Vagina (tissue), 2 donors: ENCODE results near the gene PZP. TPM values are rescaled to one million over a fixed set of nuclear protein-coding genes. Genes with fewer than 3 reads are reported as not detected.
"Not testable (repeated sequence)": the region's sequence is repeated elsewhere in the genome, so short reads cannot be mapped to it uniquely, and the experiment has no call there.

Source experiments
- DNase-seq, 2 donors: peaks; one replicate each; pipeline ENCODE4 v3.0.0-alpha.2; 2017; ENCODE audit errors: extremely low spot score in 2 of 2
- H3K27ac ChIP-seq: fragments of 200-600 bp; sonication (generic); one replicate; pipeline ENCODE4 v1.5.1; 2019
- H3K27me3 ChIP-seq: fragments of 200-600 bp; sonication (generic); one replicate; pipeline ENCODE4 v1.5.1; 2019
- H3K36me3 ChIP-seq, 2 donors: fragments of 200-600 bp; sonication (generic); one replicate each; pipeline ENCODE4 v1.5.1; 2017 to 2019
- H3K4me1 ChIP-seq: fragments of 200-600 bp; sonication (generic); one replicate; pipeline ENCODE4 v1.5.1; 2019
- H3K4me3 ChIP-seq, 2 donors: fragments of 200-600 bp; sonication (generic); 1 replicate in 1 of 2; 2 replicates in 1 of 2; pipeline ENCODE4 v1.5.1; 2016 to 2019
- H3K9me3 ChIP-seq: fragments of 200-600 bp; sonication (generic); one replicate; pipeline ENCODE4 v1.5.1; 2019
- CTCF ChIP-seq, 3 experiments: fragments of 450-650 bp in 2 of 3; fragments of 200-600 bp in 1 of 3; sonication (generic) in 1 of 3; IDR thresholded peaks; one replicate each; pipeline ENCODE4 v1.5.1; 2017 to 2019; ENCODE audit warnings: antibody characterized with exemption in 3 of 3, mild to moderate bottlenecking in 2 of 3, moderate library complexity in 2 of 3
- POLR2A ChIP-seq, 2 donors: fragments of 450-650 bp; IDR thresholded peaks; one replicate each; pipeline ENCODE4 v1.6.1; 2017; ENCODE audit warnings: antibody characterized with exemption in 2 of 2, mild to moderate bottlenecking in 2 of 2, moderate library complexity in 2 of 2
- POLR2AphosphoS5 ChIP-seq, 2 donors: sonication (generic); formaldehyde crosslinking; IDR thresholded peaks; one replicate each; pipeline ENCODE4 v1.9.0; 2017; ENCODE audit warnings: antibody characterized with exemption in 2 of 2, mild to moderate bottlenecking in 2 of 2, low read depth in 1 of 2; ENCODE audit not compliant: insufficient read depth in 1 of 2
- intact Hi-C: fragments of 100-400 bp; cut with DNase I; formaldehyde crosslinking; loops from one replicate; pipeline ENCODE4 v1.15.1; 2023
- total RNA-seq: library from RNA; depleted of rRNA; stranded (reverse); fragments of >200 nt; gene quantifications from one replicate; pipeline ENCODE4 v1.2.3, GENCODE V29; 2016

PZP gene
- not detected for total RNA-seq

GRCh38 chr12:9208229-9208628, at the start of gene PZP:
PZP (minus strand) TSS chr12:9208395; CDS start chr12:9208341, 54 bp downstream.
- intact Hi-C loops, result no loop called here
- no peak for TF ChIP-seq POLR2A (IDR thresholded peaks at IDR 0.05)
- no peak for TF ChIP-seq POLR2AphosphoS5 (IDR thresholded peaks at IDR 0.05; ENCODE audit: insufficient read depth in 1 of 2, low read depth in 1 of 2)
- no peak for TF ChIP-seq CTCF (IDR thresholded peaks at IDR 0.05)
- Histone ChIP-seq H3K4me1 (no peaks in the 10 kb centered on the region), H3K27me3 (no peaks in the 10 kb centered on the region), H3K4me3 (no peak within 1 kb of the TSS), H3K36me3 (no peaks in the 10 kb centered on the region), H3K27ac (no peak within 1 kb of the TSS), H3K9me3 (no peaks in the 10 kb centered on the region)
- DNase-seq, result no peak

GRCh38 chr12:9256758-9257405, 48.7 kb upstream of the PZP start:
- H3K4me1 ChIP-seq, result no peaks in the 10 kb centered on the region
- no peak for DNase-seq
- no peaks in the 10 kb centered on the region for H3K9me3 ChIP-seq
- TF ChIP-seq CTCF (IDR thresholded peaks at IDR 0.05) (no peak), POLR2A (IDR thresholded peaks at IDR 0.05) (no peak), POLR2AphosphoS5 (IDR thresholded peaks at IDR 0.05; ENCODE audit: insufficient read depth in 1 of 2, low read depth in 1 of 2) (no peak)
- intact Hi-C loops, result no loop called here
- H3K27me3 ChIP-seq, result no peaks in the 10 kb centered on the region
- H3K27ac ChIP-seq, result no peak overlapping the region
- H3K4me3 ChIP-seq, result no peak overlapping the region
- no peaks in the 10 kb centered on the region for H3K36me3 ChIP-seq

- no peak for TF ChIP-seq POLR2A (IDR thresholded peaks at IDR 0.05)
- TF ChIP-seq POLR2AphosphoS5 (IDR thresholded peaks at IDR 0.05; ENCODE audit: insufficient read depth in 1 of 2, low read depth in 1 of 2), result no peak
- TF ChIP-seq CTCF (IDR thresholded peaks at IDR 0.05), result no peak
- Histone ChIP-seq H3K27ac (no peak overlapping the region), H3K36me3 (no peaks in the 10 kb centered on the region), H3K4me3 (no peak overlapping the region), H3K27me3 (no peaks in the 10 kb centered on the region), H3K4me1 (no peaks in the 10 kb centered on the region), H3K9me3 (no peaks in the 10 kb centered on the region)
- no peak for DNase-seq
- intact Hi-C loops, result no loop called here
Observed at GRCh38 chr12:9256341-9256740, 48.1 kb upstream of the PZP start.

GRCh38 chr12:9255837-9256236, 47.6 kb upstream of the PZP start:
- no peak for TF ChIP-seq POLR2AphosphoS5 (IDR thresholded peaks at IDR 0.05; ENCODE audit: insufficient read depth in 1 of 2, low read depth in 1 of 2)
- no peak for TF ChIP-seq CTCF (IDR thresholded peaks at IDR 0.05)
- TF ChIP-seq POLR2A (IDR thresholded peaks at IDR 0.05), result no peak

GRCh38 chr12:9253464-9253863, 45.3 kb upstream of the PZP start:
- intact Hi-C loops, result no loop called here
- no peak overlapping the region for H3K27ac ChIP-seq
- no peaks in the 10 kb centered on the region for H3K4me1 ChIP-seq
- no peak for TF ChIP-seq CTCF (IDR thresholded peaks at IDR 0.05)
- TF ChIP-seq POLR2A (IDR thresholded peaks at IDR 0.05), result no peak
- TF ChIP-seq POLR2AphosphoS5 (IDR thresholded peaks at IDR 0.05; ENCODE audit: insufficient read depth in 1 of 2, low read depth in 1 of 2), result no peak
- no peak overlapping the region for H3K4me3 ChIP-seq
- H3K36me3 ChIP-seq, result no peaks in the 10 kb centered on the region
- no peaks in the 10 kb centered on the region for H3K27me3 ChIP-seq
- DNase-seq, result no peak
- H3K9me3 ChIP-seq, result no peaks in the 10 kb centered on the region

More at GRCh38 chr12:9255837-9256236, 47.6 kb upstream of the PZP start:
- Histone ChIP-seq H3K4me3 (no peak overlapping the region), H3K4me1 (no peaks in the 10 kb centered on the region), H3K9me3 (no peaks in the 10 kb centered on the region), H3K27ac (no peak overlapping the region), H3K36me3 (no peaks in the 10 kb centered on the region), H3K27me3 (no peaks in the 10 kb centered on the region)
- intact Hi-C loops, result no loop called here
- DNase-seq, result no peak

- H3K4me3 ChIP-seq, DNase-seq, H3K27ac ChIP-seq, intact Hi-C loops, H3K36me3 ChIP-seq, H3K9me3 ChIP-seq, H3K4me1 ChIP-seq, H3K27me3 ChIP-seq: not testable (repeated sequence)
Observed at GRCh38 chr12:9252791-9253190, 44.6 kb upstream of the PZP start.
